NT2/D1 (cell line): ENCODE results near the gene KCNG4.

Source experiments
- SUZ12 ChIP-seq: IDR thresholded peaks from 2 replicates; pipeline ENCODE4 v1.6.1; 2011; ENCODE audit not compliant: insufficient read length, insufficient read depth; ENCODE audit errors: extremely low read depth
- YY1 ChIP-seq: IDR thresholded peaks from 2 replicates; pipeline ENCODE4 v1.6.1; 2011; ENCODE audit not compliant: insufficient read length, insufficient read depth

- TF ChIP-seq YY1 (no peak), SUZ12 (no peak)
Measured at GRCh38 chr16:84181144-84181915, 58.5 kb downstream of the KCNG4 start.
